ENCODE measurements around the gene ADAMTSL2. TPM values are rescaled to one million over a fixed set of nuclear protein-coding genes. Genes with fewer than 3 reads are reported as not detected.

Gene ADAMTSL2
- total RNA-seq: 0.09 and 0.11 TPM in 2 replicates

GRCh38 chr9:133534346-133535291, at the start of gene ADAMTSL2:
Gene ADAMTSL2, plus strand, starts transcription at chr9:133534704. Its CDS starts 2,009 bp downstream, at chr9:133536713.

DNA sequence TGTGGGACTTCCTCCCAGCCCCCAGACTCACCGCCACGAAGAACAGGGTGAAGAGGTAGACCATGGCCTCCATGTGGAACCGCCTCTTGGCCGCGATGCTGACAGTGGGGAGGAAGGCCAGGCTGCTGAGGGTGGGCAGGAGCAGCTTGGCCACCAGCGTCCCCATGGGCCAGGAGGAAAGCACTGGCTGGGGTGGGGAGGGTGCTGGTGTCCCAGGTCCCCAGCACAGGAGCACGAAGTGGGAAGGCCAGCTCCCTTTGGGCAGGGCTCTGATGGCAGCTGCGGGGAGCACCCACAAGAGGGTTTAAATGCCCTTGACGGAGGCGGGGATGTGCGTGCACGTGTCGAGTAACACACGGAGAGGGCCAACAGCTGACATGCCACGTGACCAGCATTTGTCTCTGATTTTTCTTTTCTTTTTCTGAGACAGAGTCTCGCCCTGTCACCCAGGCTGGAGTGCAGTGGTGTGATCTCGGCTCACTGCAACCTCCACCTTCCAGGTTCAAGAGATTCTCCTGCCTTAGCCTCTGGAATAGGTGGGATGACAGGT, 9.8 kb upstream of the ADAMTSL2 start, which contains the start of gene MYMK:
Gene MYMK (minus strand): TSS at position 281 of the 550 bp plus-strand sequence. CDS start 115 bp downstream, at position 166.

DNA sequence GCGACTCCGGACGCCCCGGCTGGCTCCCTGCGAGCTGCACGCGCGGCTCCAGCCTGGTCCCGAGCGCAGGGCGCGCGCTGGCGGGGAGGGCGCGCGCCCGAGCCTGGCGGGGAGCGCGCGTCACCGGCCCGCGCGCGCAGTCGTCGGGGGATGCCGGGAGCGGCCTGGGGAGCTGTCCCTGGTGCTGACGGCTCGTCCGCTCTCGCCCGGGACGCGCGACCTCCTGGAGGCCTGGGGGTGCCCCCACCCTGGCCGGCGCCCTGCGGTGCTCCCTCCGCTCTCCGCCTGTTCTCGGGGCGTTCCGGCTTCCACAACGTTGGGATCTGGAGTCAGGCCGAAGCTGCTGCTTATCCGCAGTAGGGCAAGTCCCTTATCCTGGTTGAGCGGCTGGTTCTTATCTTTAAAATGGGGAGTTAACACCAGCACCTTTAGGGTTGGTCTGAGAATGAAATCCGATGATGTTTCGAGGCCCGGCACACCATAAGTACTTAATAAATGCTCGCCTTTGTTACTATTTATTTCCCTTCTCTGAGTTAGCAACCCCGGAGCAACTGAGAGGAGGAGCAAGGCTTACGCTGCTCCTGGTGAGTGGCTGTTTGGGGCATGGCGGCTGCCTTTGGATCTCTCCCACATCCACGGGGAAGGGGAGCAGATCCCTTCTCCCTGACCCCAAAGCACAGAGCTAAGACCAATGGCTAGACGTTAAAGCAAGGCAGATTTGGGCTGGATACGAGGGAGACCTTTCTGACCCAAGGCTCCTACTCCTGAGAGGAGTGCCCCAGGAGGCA, 75.0 kb downstream of the ADAMTSL2 start, which contains the start of gene FAM163B:
Gene FAM163B (minus strand): TSS at position 79 of the 788 bp plus-strand sequence. CDS start 29,166 bp downstream, outside the sequence.

Other genes with a start within 250 kb of the ADAMTSL2 start
- 8.0 and 10.5 TPM in 2 replicates for gene SURF6, start 198.5 kb upstream of the ADAMTSL2 start, total RNA-seq
- 12.1 and 12.5 TPM in 2 replicates for gene MED22, start 186.6 kb upstream of the ADAMTSL2 start, total RNA-seq
- 2,195 and 2,415 TPM in 2 replicates for gene RPL7A, start 186.5 kb upstream of the ADAMTSL2 start, total RNA-seq
- gene SURF1, start 178.2 kb upstream of the ADAMTSL2 start, total RNA-seq: 21.3 and 31.9 TPM in 2 replicates
- gene SURF2, start 178.2 kb upstream of the ADAMTSL2 start, total RNA-seq: 10.1 and 12.5 TPM in 2 replicates
- 283 and 354 TPM in 2 replicates for gene SURF4, start 158.6 kb upstream of the ADAMTSL2 start, total RNA-seq
- 0.69 and 0.98 TPM in 2 replicates for gene STKLD1, start 158.3 kb upstream of the ADAMTSL2 start, total RNA-seq
- gene REXO4, start 116.7 kb upstream of the ADAMTSL2 start, total RNA-seq: 13.1 and 19.5 TPM in 2 replicates
- gene ADAMTS13, start 112.3 kb upstream of the ADAMTSL2 start, total RNA-seq: 0.52 and 0.65 TPM in 2 replicates
- 10.7 and 11.0 TPM in 2 replicates for gene CACFD1, start 74.7 kb upstream of the ADAMTSL2 start, total RNA-seq
- 8.2 and 13.2 TPM in 2 replicates for gene SLC2A6, start 55.6 kb upstream of the ADAMTSL2 start, total RNA-seq
- gene MYMK, start 9.7 kb upstream of the ADAMTSL2 start, total RNA-seq: not detected in 2 replicates
- not detected in 2 replicates for gene FAM163B, start 74.7 kb downstream of the ADAMTSL2 start, total RNA-seq
- not detected in 2 replicates for gene DBH, start 101.7 kb downstream of the ADAMTSL2 start, total RNA-seq
- under 0.01 and 0.11 TPM in 2 replicates for gene SARDH, start 203.6 kb downstream of the ADAMTSL2 start, total RNA-seq